ENCODE measurements around the gene ZNF341.
A peak's percentile ranks its signal among the peaks of the same experiment; 100 is the strongest.
"Not testable (repeated sequence)": the region's sequence is repeated elsewhere in the genome, so short reads cannot be mapped to it uniquely, and the experiment has no call there.

Gene ZNF341

GRCh38 chr20:33732166-33732970 lies 572 bp downstream of the ZNF341 start:
- DNase-seq, result peak; percentile 92

GRCh38 chr20:33733654-33734576 lies 2.1 kb downstream of the ZNF341 start:
- DNase-seq, result no peak

GRCh38 chr20:33736962-33737361 lies 5.2 kb downstream of the ZNF341 start:
- no peak for DNase-seq

- DNase-seq, result no peak
Observed at GRCh38 chr20:33739493-33739892, 7.7 kb downstream of the ZNF341 start.

- DNase-seq, result no peak
Observed at GRCh38 chr20:33740189-33740588, 8.4 kb downstream of the ZNF341 start.

- no peak for DNase-seq
Observed at GRCh38 chr20:33744181-33744580, 12.4 kb downstream of the ZNF341 start.

GRCh38 chr20:33744773-33745385 lies 13.1 kb downstream of the ZNF341 start:
- DNase-seq, result no peak

- DNase-seq, result no peak
Observed at GRCh38 chr20:33746325-33746998, 14.7 kb downstream of the ZNF341 start.

- DNase-seq, result no peak
Observed at GRCh38 chr20:33751775-33752174, 20.0 kb downstream of the ZNF341 start.

- DNase-seq, result no peak
Observed at GRCh38 chr20:33753143-33753542, 21.3 kb downstream of the ZNF341 start.

GRCh38 chr20:33753763-33754162 lies 22.0 kb downstream of the ZNF341 start:
- DNase-seq, result no peak

GRCh38 chr20:33755936-33756490 lies 24.2 kb downstream of the ZNF341 start:
- DNase-seq, result not testable (repeated sequence)

- DNase-seq, result no peak
Observed at GRCh38 chr20:33757046-33757445, 25.2 kb downstream of the ZNF341 start.

GRCh38 chr20:33757458-33757857 lies 25.7 kb downstream of the ZNF341 start:
- no peak for DNase-seq

GRCh38 chr20:33761698-33762250 lies 30.0 kb downstream of the ZNF341 start:
- no peak for DNase-seq

GRCh38 chr20:33765099-33765498 lies 33.3 kb downstream of the ZNF341 start:
- DNase-seq, result no peak

- no peak for DNase-seq
Observed at GRCh38 chr20:33765592-33765991, 33.8 kb downstream of the ZNF341 start.

GRCh38 chr20:33766686-33767085 lies 34.9 kb downstream of the ZNF341 start:
- DNase-seq, result no peak

- DNase-seq, result no peak
Observed at GRCh38 chr20:33767777-33768138, 36.0 kb downstream of the ZNF341 start.

- no peak for DNase-seq
Observed at GRCh38 chr20:33769043-33769442, 37.2 kb downstream of the ZNF341 start.

GRCh38 chr20:33770005-33770404 lies 38.2 kb downstream of the ZNF341 start:
- no peak for DNase-seq

- no peak for DNase-seq
Observed at GRCh38 chr20:33771938-33772337, 40.1 kb downstream of the ZNF341 start.

Data from CD4-positive, alpha-beta T cell treated with Interleukin-21 for 1 hour (primary cell).